NCI-H1694 treated with DMSO at 0.1 percent for 48 hours (cell line): ENCODE data around the gene RELB.

Experiments
- DNase-seq: peaks from one replicate; lab custom pipeline; 2025; lab: John Stamatoyannopoulos, UW

Gene RELB

GRCh38 chr19:45079911-45080370 lies 78.7 kb downstream of the RELB start:
- no peak for DNase-seq

GRCh38 chr19:45082170-45082569 lies 80.9 kb downstream of the RELB start:
- DNase-seq, result no peak

DNA sequence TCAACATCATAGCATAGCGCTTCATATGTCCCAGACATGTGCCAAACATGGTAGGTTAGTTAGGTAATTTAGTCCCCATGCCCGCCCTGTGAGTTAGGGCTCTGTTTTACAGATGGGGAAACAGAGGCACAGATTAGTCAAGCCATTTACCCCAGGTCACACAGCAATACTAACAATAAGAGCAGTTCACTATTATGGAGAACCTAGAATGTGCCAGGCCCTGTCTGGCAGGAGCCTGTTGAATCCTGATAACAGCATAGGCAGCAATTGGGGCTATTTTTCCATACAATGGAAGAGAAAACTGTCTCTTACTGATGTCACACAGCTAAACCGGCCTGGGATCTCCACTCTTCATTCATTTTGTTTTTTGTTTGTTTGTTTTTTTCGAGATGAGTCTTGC lies 85.2 kb downstream of the RELB start:
- no peak for DNase-seq

DNA sequence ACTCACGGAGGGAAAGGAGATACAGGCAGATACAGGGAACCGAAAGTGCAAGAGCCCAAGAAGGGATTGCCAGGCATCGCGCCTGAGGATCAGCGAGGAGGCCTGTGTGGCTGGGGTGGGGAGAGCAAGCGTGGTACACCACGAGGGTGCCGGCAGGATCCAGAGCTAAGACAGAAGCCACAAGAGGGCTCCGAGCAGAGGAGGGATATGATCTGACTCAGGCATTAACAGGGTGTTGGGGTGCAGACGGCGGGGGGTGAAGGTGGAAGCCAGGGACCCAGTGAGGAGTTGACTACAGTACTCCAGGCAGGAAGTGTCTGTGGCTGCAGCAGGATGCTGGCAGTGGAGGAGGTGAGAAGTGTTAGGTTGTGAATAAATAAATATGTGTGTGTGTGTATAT lies 86.3 kb downstream of the RELB start:
- no peak for DNase-seq
